ENCODE results near the gene MAGI1.

DNA sequence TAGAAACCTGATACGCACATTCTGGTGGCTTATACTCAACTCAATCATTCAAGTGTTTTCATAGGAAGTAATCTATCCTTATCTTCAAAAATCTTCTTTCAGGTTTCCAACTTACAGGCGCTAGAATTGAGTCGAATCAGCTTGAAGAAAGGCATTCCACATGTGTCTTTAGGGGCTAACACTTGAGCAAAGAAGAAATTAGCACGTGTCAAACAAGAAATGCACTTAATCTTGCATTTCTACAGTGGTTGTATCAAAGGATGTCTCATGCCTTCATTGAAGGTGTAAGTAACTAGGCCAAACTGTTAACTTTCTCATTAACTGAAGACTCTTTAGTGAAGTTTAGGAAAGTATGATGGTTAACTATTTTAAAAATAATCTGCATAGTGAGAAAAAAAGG, 557.6 kb downstream of the MAGI1 start:
- TF ChIP-seq, protein P1, sequence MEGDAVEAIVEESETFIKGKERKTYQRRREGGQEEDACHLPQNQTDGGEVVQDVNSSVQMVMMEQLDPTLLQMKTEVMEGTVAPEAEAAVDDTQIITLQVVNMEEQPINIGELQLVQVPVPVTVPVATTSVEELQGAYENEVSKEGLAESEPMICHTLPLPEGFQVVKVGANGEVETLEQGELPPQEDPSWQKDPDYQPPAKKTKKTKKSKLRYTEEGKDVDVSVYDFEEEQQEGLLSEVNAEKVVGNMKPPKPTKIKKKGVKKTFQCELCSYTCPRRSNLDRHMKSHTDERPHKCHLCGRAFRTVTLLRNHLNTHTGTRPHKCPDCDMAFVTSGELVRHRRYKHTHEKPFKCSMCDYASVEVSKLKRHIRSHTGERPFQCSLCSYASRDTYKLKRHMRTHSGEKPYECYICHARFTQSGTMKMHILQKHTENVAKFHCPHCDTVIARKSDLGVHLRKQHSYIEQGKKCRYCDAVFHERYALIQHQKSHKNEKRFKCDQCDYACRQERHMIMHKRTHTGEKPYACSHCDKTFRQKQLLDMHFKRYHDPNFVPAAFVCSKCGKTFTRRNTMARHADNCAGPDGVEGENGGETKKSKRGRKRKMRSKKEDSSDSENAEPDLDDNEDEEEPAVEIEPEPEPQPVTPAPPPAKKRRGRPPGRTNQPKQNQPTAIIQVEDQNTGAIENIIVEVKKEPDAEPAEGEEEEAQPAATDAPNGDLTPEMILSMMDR (conservative IDR thresholded peaks at IDR 0.05 in 1 of 2, IDR thresholded peaks at IDR 0.05 in 1 of 2; ENCODE audit: low read depth in 1 of 2, low read length in 2 of 2), result no peak
- TF ChIP-seq EZH2 (IDR thresholded peaks at IDR 0.05; ENCODE audit: low read length, missing control alignments), result no peak
